Posterior cingulate gyrus (tissue), 11 donors: ENCODE results near the gene LIPH.

Source experiments
- DNase-seq, 10 donors: peaks; one replicate each; pipeline versions ENCODE4 v3.0.0 to v3.0.0-alpha.2; 2020 to 2021; ENCODE audit warnings: mixed read lengths in 3 of 10
- intact Hi-C: fragments of 100-400 bp; cut with DNase I; formaldehyde crosslinking; loops from one replicate; pipeline ENCODE4 v1.15.1; 2023

Gene LIPH

DNA sequence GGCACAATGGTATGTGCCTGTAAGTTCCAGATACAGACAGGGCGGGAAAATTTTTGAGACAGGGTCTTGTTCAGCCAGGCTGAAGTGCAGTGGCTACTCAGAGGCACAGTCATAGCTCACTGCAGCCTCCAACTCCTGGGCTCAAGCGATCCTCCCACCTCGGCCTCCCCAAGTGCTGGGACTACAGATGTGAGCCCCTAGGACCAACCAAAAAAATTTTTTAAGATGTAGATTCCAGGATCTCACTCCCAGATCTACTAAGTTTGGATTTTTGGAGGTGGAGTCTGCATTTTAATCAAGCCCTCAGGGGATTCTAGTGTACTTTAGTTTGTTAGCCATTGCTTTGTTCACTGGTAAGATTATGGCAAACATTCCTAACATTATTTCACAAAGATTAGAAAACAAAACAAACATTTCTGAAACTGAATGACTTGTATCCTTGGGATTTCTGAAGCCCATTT is 2.7 kb downstream of the LIPH start:
- no peak for DNase-seq
- intact Hi-C loops: loop anchor here (10.0 kb wide), 1 partner anchor 55 kb away; the partner anchor contains the start of gene TMEM41A

DNA sequence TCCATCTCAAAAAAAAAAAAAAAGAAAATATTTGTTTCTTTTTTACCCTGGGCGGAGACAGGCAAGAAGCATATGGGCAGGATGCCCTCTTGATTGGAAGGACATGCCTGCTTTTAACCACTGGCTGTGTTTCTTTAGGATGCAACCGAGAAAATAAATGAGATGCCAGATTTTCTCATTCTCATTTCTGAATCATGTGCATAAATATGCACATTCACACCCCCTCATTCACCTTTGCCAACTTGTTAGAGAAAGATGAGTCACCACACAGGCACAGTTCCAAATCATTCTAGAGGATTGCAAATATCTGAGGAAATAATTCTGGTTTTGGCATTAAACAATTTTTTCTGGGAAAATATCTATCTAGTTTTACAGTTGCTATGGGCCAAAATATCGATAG is 3.3 kb downstream of the LIPH start:
- intact Hi-C loops: no loop called here
- DNase-seq: no peak

DNA sequence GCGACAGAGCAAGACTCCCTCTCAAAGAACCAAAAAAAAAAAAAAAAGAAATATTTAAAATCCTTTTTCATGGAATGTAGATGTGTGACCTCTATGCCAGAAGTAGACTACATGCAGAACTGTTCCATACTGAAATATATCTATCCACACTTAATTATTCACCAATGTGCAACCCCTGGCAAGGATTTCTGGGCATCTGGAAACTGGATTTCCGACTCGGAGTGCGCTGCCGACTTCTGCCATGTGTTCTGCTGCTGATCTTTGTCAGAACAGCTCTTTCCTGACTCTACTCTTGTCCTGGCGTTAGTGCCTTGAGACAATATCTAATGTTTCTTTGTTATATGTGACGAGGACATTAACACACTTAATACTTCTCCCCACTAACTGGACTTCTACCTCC is 11.7 kb downstream of the LIPH start:
- intact Hi-C loops: no loop called here
- no peak for DNase-seq

DNA sequence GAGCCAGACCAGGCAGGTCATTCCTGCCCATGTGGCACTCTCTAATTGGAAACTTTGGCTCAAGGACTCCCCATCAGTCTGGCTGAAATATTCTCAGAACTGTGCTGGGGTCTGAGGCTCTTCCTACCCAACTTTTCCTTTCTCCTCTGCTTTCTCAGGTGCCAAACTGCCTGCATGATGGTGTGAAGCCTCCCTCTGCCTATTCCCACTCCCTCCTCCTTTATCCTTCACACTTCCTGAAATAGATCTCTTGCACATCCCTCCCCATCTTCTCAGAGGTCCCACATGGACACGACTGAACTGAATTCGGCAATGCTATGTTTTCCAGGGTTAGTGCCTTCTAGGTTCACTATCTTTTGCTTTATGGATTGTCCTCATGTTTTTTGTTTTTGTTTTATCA is 12.5 kb downstream of the LIPH start:
- no peak for DNase-seq
- intact Hi-C loops: no loop called here

DNA sequence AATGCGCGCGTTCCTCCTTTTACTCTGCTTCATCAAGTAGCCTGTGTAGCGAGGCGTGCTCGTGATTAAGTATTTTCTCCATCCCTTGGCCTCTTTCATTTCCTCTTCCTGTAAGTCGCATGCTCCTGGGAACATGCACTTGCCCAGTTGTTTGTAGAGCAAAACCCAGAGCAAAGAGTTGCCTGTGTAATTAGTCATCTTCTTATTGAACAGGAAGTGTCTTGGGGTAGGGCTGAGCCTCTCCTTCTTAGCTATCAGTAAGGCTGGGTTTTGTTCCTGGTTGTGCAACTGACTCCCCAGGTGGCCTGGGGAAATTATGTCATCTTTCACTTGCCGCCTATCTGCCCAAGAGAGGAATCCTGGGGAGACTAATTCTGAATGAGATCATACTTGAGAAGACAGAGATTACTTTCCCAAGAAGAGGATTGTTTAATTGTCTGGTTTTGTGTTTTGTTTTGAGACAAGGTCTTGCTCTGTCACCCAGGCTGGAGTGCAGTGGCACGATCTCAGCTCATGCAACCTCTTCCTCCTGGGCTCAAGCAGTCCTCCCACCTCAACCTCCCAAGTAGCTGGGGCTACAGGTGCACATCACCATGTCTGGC is 14.9 kb downstream of the LIPH start:
- intact Hi-C loops: no loop called here
- DNase-seq: no peak

DNA sequence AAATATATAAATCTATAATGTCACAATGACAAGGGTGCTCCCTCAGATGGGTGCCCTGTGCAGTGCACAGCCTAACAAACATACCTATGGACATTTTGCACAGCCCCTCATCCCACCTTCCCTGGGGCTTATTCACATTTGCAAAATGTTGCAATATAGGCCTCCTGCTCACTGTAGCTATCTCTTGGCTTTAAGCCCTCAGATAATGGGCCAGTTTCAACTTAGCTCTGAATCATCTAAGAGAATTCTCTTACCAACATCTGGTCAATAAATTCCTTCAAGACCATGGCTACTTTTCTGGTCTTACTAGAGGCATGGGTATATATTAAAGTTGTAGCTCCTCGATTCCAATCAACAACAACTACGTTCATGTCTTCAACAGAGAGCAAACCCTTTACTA is 17.9 kb downstream of the LIPH start:
- no peak for DNase-seq
- intact Hi-C loops: no loop called here

DNA sequence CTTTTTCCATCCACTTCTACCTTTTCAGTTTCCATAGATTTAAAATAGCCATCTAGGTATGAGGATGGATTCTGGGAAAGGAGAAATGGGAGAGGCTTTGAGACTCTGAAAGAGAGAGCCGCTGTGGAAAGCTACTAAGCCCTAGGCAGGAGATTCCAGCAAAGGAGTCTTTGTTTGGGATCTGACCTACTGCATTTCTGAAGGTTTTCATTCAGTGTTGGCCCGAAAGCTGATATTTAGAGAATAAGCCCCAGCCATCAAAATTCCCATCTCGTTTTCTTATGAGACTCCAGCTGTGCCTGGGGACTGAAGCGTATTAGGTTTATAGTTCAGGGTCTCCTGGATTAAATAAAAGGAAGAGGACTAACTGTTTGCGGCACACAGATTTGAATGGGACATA is 19.5 kb downstream of the LIPH start:
- no peak for DNase-seq
- intact Hi-C loops: no loop called here

DNA sequence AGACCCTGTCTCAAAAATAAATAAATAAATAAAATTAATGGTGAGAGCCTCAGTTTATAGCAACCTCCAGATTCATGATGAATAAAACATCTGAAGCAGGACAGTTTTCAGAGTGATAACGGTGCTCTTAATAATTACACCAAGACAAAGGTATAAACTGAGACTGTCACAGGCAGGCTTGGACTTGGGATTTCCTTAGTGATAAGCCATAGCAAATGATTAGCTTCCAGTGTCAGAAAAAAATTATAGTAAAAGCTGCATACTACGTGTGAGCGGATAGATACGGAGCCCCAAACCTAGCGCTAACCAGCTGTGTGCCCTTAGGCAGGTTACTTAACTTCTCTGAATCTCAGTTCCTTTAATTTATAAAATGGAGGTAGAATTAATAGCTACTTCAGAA is 21.5 kb downstream of the LIPH start:
- intact Hi-C loops: no loop called here
- no peak for DNase-seq

DNA sequence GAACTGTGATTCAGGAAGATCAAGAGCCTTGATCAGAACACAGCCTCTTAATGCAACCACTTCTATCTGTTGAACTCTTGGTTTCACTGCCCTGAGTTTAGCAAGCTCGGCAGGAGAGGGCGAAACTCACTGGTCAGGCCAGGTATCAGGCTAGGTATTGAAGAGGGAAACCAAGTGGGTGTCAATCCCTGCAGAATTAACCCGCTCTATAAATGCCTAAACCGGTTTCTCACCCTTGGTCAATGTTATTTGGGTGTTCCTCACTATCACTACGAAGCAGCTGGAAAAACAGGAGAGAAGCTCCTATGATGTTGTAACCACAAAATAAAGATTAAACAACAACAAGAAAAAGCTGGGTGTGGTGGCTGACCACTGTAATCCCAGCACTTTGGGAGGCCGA is 23.9 kb downstream of the LIPH start:
- no peak for DNase-seq
- intact Hi-C loops: no loop called here

DNA sequence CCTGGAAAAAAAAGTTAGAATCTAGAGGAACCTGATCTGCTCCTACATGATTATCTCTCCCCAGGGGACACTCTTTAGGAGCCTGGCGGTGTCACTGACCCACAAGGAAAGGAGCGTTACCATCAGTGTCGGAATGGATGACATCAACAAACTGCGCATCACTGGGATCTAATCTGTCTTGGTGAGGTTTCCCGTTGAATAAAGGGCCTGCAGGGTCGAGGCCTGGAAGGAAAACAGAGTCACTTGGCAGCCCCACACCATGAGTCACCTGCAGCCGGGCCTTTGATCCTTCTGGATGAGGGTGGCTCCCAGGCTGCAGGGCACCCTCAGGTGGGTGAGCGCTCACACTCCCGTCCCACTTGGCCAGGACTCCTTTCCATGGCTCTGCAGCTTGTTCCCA is 25.0 kb downstream of the LIPH start:
- DNase-seq: no peak
- intact Hi-C loops: no loop called here

DNA sequence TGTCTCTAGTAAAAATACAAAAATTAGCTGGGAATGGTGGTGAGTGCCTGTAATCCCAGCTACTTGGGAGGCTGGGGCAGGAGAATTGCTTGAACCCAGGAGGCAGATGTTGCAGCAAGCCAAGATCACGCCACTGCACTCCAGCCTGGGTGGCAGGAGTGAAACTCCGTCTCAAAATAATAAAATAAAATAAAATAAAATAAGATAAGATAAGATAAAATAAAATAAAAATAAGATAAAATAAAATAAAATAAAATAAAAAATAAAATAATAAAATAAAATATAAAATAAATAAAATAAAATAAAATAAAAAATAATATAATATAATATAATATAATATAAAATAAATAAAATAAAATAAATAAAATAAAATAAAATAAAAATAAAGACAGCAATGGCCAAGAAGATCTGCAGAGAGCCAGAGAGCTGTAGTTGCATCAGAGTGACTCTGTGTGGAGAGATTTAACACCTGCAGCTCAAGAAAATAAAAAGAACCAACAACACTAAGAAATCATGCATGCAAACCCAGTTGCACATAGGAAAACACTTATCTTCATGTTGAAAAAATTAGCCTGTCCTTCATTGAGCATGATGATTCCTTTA is 25.9 kb downstream of the LIPH start:
- intact Hi-C loops: no loop called here
- DNase-seq: no peak

DNA sequence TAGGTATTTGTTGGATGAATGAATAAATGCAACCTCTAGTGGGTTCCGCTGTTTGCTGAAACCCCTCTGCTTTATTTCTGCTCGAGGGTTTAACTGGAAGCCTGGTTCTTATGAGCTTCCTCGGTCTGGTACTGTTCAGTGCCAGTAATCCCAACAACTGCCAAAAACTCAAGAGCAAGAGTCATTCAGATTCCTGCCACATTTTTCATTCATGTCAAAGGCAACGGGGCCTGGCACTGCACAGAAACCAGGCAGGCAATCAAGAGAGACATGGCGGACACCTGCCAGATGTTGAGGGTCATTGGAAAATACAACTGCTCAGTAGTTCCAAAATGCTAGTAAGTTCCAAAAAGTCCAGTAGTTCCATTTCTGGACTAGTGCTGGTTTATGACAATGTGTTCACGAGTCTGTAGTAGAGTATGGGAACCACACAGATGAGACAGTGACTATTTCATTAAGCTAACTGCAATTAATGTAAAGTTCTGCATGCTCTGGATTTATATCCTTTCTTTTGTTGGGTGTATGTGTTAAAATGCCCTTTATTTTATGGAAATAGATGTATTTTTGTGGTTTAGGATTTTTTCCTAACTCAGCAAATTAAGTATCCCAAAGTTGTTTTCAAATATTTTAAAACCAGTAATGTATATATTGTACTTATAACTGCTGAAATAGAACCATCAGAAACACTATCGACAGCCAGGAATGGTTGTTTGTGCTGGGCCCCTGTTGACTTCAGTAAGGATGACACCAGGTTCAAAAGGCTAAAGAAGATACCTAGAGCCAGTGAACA is 30.8 kb downstream of the LIPH start:
- intact Hi-C loops: no loop called here

DNA sequence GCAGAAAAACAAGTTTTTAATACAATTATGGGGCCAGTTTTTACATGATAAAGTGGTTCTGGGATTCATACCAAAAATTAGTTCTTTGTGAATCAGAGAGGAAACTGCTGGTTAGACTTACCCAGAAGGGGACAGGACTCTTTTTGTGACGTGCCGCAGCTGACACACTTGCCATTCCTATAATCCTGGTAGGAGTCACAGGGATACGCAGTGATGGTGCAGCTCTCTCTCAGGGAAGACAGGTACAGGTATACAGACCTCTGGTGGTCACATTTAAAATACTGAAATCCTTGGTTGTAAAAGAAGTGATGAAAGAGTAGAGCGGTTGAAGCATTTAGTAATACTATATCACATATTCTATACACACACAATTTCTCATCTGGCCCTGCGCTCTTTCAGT is 33.4 kb downstream of the LIPH start:
- intact Hi-C loops: no loop called here
- no peak for DNase-seq

More for the DNA sequence above, 30.8 kb downstream of the LIPH start:
- DNase-seq: no peak

DNA sequence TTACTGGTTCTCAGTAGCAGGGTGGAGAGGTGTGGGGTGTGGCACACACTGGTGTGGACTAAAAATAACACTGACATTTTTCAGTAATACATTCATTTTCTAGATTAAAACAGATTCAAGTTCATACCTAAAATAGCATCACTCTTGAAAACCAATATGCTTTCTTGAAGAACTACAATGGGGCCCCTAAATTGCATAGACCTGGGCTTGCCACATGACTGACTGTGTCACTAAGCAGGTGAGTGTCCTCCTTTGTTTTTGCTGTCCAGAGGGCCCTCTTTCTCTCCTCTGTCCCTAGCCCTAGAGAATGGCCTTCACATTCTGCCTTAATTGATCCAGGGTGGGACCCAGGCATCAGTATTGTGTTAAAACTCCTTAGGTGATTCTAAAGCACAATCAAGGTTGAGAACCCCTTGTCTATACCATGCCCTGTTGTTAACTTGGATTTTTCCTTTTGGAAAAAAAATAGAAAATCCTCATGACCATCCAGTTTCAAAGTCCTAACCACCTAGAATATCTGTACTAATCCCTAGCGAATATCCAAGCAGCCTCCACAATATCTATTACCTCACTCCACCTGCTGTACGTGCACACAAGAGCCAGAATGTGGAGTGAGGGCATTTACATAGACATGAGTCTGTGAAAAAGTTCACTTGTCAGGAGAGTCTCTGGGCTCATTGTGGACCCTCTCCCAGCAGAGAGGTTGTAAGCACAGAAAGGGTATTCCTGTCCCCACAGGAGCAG is 34.8 kb downstream of the LIPH start:
- no peak for DNase-seq
- intact Hi-C loops: no loop called here

DNA sequence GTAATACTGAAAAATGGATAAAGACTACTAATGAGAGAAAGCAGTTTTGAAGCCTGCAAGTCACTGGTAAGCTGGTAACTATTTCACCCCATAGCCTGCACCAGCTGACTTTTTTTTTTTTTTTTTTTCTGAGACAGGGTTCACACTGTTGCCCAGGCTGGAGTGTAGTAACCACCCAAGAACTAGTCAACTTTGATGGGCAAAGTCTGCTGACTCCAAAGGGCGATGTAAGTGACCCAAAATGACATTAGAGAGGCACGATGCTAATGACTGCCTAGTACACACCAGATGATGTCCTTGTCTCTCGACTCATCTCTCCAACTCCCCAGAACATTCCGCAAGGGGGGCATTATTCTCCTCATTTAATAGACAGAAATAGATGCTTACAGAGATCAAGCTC is 40.7 kb downstream of the LIPH start:
- intact Hi-C loops: no loop called here
- DNase-seq: no peak

DNA sequence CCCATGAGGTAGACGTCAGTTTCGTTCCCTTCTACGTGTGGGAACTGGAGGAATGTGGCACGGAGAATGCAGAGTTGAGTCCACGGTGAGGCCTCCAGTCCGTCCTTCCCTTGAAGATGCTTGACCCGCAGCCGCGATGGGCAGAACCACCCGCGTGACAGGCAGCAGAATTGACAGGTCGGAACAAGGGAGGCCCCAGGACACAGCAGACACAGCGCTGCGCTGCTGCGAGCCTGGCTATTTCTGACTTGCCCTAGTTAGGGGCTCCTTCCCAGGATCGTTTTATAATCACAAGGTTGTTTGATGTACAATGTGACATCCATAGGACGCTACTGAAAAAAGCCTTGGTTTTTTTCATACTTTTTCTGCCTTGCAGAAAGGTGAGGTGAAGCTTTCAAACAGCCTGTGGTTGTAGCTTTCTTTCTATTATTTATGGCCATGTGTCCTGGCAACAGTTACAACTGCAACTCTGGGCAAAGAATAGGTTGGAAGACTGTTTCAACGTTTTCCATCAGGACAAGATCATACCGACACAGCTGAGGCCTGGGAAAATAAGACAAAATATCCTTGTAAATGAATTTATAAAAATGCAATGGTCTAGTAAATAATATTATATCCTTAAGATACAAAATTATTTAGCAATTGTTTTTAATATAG is 43.9 kb downstream of the LIPH start:
- intact Hi-C loops: no loop called here
- peak in 2 of 10 donors; percentile 3 to 81 for DNase-seq

DNA sequence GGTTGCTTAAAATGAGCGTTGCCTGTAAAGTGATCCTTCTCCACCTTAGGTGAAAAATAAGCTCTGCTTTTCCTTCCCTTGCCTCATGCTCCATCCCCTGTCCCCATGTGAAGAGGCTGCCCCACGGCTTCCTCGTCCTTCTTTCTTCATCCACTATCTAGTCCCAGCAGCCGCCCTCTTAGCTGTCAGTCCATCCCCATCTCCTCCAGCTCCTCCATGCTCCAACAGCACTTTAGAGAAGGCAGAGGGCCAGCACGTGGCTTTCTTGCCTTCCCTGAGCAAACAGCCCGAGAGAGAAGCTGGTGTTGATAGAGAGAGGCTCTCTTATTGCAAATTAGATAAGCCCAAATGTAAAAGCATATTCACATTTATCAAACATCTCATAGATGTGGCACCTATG is 44.5 kb downstream of the LIPH start:
- DNase-seq: no peak

DNA sequence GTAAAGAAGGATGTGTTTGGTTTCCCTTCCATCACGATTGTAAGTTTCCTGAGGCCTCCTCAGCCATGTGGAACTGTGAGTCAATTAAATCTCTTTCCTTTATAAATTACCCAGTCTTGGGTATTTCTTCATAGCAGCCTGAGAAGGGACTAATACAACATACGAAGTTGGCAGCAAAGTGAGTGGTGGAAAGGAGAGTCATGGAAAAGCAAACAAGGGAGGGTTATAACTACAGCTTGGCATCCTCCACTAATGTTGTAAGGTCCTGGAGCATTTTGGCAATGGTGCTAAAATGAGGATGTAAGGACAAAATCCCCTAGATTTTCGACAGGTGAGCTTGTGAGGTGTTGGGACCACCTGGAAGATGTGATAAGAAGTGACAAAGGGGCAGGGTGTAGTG is 47.8 kb downstream of the LIPH start:
- intact Hi-C loops: no loop called here
- no peak for DNase-seq

More for the DNA sequence above, 44.5 kb downstream of the LIPH start:
- intact Hi-C loops: no loop called here

DNA sequence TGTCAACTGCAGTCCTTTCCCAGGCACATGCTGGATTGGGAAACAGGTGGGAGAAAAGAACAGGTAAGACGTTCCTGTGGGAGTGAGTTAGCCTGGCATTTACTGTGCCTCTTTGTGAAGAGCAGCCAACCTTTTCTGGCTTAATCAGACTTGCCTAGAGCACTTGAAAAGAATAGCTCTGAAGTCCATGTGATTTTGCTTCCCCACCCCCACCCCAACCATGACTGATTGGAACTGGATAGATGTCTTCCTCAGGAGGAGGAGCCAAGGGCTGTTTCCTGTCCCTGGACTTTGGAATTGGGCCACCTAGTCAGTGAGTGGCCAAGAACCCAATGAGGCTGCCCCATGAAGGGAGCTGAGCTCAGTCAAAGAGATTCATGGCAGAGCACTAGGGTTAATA is 48.9 kb downstream of the LIPH start:
- no peak for DNase-seq
- intact Hi-C loops: no loop called here

DNA sequence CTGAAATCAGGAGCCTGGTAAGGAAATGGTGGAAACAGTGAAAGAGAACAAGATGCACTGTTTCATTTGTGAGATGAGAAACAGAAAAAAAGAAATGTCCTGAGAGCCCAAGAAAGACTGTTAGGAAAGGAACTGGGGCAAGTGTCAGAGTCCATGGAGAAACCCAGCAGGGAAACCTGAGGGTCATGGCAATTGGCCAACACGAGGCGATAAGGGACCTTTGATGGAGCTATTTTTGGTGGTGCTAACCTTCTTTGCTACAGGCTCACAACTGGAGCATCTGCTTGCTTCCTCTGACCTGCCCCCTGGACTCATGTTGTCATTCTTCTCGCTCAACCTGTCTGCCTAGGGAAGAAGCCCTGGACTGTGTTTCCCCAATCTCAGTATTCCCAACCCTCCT is 49.4 kb downstream of the LIPH start:
- no peak for DNase-seq
- intact Hi-C loops: no loop called here
